Measurements from ENCODE around the gene ANKRD29. TPM values are rescaled to one million over a fixed set of nuclear protein-coding genes. Genes with fewer than 3 reads are reported as not detected.

Gene ANKRD29
- total RNA-seq, 2 experiments from 2014 or later = not detected

DNA sequence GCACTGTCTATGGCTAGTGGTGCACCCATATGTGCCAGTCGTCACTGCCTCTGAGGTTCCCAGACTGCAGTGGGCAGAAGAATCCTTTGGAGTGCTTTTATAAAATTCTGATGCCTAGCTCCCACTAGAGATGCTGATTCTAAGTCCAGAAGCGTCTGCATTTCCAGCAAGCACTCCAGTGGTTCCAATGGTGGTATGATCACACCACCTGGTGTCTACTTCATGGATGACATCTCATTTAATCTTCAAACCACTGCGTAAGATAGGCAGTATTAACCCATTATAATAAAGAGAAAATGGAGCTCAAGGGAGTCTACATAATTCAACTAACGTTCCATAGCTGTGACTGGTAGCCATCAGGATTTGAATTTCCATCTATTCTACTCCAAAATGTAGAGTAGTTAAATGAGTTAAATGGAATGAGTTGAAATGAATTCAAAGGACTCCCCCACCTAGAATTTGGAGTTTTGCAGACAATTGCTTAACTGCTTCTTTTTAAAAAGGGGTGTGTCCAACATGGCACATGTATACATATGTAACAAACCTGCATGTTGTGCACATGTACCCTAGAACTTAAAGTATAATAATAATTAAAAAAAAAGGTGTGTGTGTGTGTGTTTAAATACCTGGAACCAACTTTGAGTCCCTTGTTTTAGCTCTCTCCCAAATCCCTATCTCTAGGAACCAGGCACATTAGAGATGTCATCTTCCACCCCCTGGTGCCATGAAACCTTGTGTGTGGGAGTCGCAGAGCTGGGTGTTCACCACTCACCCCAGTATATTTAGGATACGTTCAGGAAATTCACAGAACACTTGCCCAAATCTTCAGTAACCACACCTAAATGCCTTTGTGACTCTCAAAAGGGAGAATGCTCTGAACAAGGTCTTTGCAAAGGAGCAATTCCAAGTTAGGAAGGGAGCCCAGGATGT lies 40.6 kb upstream of the ANKRD29 start:
- intact Hi-C loops (cut with micrococcal nuclease; ENCODE audit: unreplicated experiment) = loop anchor here (5.0 kb wide), 1 partner anchor 81 kb away; no protein-coding TSS in a partner anchor

DNA sequence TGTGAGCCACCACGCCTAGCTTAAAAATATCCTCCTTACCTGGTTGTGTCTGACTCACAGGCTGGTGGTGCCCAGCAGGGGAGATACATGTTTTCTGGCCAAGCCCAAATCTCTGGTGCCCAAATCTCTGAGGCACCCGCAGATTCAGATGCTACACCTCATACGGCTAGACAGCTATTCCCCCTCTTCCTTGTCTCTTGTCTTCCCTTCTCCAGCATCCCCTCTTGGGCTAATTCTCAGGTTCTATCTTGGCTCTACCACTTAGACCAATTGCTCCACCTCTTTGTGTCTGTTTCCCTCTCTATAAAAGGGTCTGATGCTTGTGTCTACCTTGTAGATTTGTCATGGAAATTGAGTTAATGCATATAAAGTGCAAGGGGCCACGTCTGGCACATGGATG lies 39.9 kb upstream of the ANKRD29 start:
- no TSS peak for BruUV-seq (replicated peaks)
- Histone ChIP-seq H3K36me3 (ENCODE audit: insufficient read depth, low read length) (no peaks in the 10 kb centered on the region), H3K4me2 (ENCODE audit: low read length) (no peak overlapping the region), H3K4me3 (ENCODE audit: low read depth, low read length, poor library complexity, severe bottlenecking) (no peak overlapping the region), H3K9me3 (ENCODE audit: low read length) (no peaks in the 10 kb centered on the region), H3K9me2 (ENCODE audit: insufficient read depth, low read length) (no peaks in the 10 kb centered on the region), H3K27ac (ENCODE audit: low read depth, low read length, poor library complexity, severe bottlenecking) (no peak overlapping the region), H3K79me2 (ENCODE audit: insufficient read depth, low read depth, low read length) (no peaks in the 10 kb centered on the region), H3K4me1 (ENCODE audit: insufficient read depth, low read length, poor library complexity, severe bottlenecking) (peaks cover 5% of the 10 kb centered on the region), H2AFZ (ENCODE audit: low read length) (no peak overlapping the region), H4K20me1 (ENCODE audit: insufficient read depth, low read length) (no peaks in the 10 kb centered on the region)
- POLR2A ChIA-PET = interaction anchor here (0.6 to 0.9 kb wide), 2 partner anchors 15 to 94 kb away, joined by 3 to 4 read pairs; no protein-coding TSS in a partner anchor
- DNase-seq (ENCODE audit: low spot score) = no peak
- intact Hi-C loops (cut with micrococcal nuclease; ENCODE audit: unreplicated experiment) = loop anchor here (5.0 kb wide), 1 partner anchor 80 kb away; no protein-coding TSS in a partner anchor
- TF ChIP-seq, protein P1, sequence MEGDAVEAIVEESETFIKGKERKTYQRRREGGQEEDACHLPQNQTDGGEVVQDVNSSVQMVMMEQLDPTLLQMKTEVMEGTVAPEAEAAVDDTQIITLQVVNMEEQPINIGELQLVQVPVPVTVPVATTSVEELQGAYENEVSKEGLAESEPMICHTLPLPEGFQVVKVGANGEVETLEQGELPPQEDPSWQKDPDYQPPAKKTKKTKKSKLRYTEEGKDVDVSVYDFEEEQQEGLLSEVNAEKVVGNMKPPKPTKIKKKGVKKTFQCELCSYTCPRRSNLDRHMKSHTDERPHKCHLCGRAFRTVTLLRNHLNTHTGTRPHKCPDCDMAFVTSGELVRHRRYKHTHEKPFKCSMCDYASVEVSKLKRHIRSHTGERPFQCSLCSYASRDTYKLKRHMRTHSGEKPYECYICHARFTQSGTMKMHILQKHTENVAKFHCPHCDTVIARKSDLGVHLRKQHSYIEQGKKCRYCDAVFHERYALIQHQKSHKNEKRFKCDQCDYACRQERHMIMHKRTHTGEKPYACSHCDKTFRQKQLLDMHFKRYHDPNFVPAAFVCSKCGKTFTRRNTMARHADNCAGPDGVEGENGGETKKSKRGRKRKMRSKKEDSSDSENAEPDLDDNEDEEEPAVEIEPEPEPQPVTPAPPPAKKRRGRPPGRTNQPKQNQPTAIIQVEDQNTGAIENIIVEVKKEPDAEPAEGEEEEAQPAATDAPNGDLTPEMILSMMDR (conservative IDR thresholded peaks at IDR 0.05; ENCODE audit: low read length) = no peak
- TF ChIP-seq EZH2phosphoT487 (IDR thresholded peaks at IDR 0.05; ENCODE audit: borderline replicate concordance, low read depth, low read length) = no peak
- CTCF ChIA-PET (ENCODE audit: unreplicated experiment) = no interaction called here

More for the DNA sequence above, 40.6 kb upstream of the ANKRD29 start:
- TF ChIP-seq, protein P1 (conservative IDR thresholded peaks at IDR 0.05; ENCODE audit: low read length) = peak; percentile 65
- no peak for TF ChIP-seq EZH2phosphoT487 (IDR thresholded peaks at IDR 0.05; ENCODE audit: borderline replicate concordance, low read depth, low read length)
- no peaks in the 10 kb centered on the region for H4K20me1 ChIP-seq (ENCODE audit: insufficient read depth, low read length)
- ChIA-PET POLR2A (interaction anchor here (0.6 to 0.9 kb wide), 3 partner anchors 14 to 93 kb away, joined by 3 to 4 read pairs (median 3); no protein-coding TSS in a partner anchor), CTCF (ENCODE audit: unreplicated experiment) (no interaction called here)
- peak; percentile 26 for DNase-seq (ENCODE audit: low spot score)
- peaks cover 5% of the 10 kb centered on the region for H3K4me1 ChIP-seq (ENCODE audit: insufficient read depth, low read length, poor library complexity, severe bottlenecking)
- H3K4me2 ChIP-seq (ENCODE audit: low read length) = no peak overlapping the region
- no peak overlapping the region for H3K4me3 ChIP-seq (ENCODE audit: low read depth, low read length, poor library complexity, severe bottlenecking)
- H3K79me2 ChIP-seq (ENCODE audit: insufficient read depth, low read depth, low read length) = no peaks in the 10 kb centered on the region
- no peaks in the 10 kb centered on the region for H3K36me3 ChIP-seq (ENCODE audit: insufficient read depth, low read length)
- no peaks in the 10 kb centered on the region for H3K9me2 ChIP-seq (ENCODE audit: insufficient read depth, low read length)
- no peaks in the 10 kb centered on the region for H3K9me3 ChIP-seq (ENCODE audit: low read length)
- no peak overlapping the region for H2AFZ ChIP-seq (ENCODE audit: low read length)
- no TSS peak for BruUV-seq (replicated peaks)
- H3K27ac ChIP-seq (ENCODE audit: low read depth, low read length, poor library complexity, severe bottlenecking) = no peak overlapping the region

Data from OCI-LY7 (cell line).